ENCODE measurements around the gene CSH2.

GRCh38 chr17:63917646-63918045, 44.2 kb upstream of the CSH2 start:
- TF ChIP-seq, protein P1, sequence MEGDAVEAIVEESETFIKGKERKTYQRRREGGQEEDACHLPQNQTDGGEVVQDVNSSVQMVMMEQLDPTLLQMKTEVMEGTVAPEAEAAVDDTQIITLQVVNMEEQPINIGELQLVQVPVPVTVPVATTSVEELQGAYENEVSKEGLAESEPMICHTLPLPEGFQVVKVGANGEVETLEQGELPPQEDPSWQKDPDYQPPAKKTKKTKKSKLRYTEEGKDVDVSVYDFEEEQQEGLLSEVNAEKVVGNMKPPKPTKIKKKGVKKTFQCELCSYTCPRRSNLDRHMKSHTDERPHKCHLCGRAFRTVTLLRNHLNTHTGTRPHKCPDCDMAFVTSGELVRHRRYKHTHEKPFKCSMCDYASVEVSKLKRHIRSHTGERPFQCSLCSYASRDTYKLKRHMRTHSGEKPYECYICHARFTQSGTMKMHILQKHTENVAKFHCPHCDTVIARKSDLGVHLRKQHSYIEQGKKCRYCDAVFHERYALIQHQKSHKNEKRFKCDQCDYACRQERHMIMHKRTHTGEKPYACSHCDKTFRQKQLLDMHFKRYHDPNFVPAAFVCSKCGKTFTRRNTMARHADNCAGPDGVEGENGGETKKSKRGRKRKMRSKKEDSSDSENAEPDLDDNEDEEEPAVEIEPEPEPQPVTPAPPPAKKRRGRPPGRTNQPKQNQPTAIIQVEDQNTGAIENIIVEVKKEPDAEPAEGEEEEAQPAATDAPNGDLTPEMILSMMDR (IDR thresholded peaks at IDR 0.05; ENCODE audit: low read depth, low read length, poor library complexity, severe bottlenecking), result no peak
- no peak for TF ChIP-seq EZH2phosphoT487 (IDR thresholded peaks at IDR 0.05; ENCODE audit: borderline replicate concordance, low read length)
